Measurements from ENCODE around the gene DOC2B.
"Not testable (repeated sequence)": the region's sequence is repeated elsewhere in the genome, so short reads cannot be mapped to it uniquely, and the experiment has no call there.

Gene DOC2B

GRCh38 chr17:145671-146541 is 35.5 kb downstream of the DOC2B start:
- DNase-seq (ENCODE audit: low read depth, low spot score) = no peak

- no peak for DNase-seq (ENCODE audit: low read depth, low spot score)
These were observed 36.3 kb downstream of the DOC2B start for GRCh38 chr17:144936-145670.

- DNase-seq (ENCODE audit: low read depth, low spot score) = peak; percentile 90
These were observed 37.6 kb downstream of the DOC2B start for GRCh38 chr17:143785-144281.

- no peak for DNase-seq (ENCODE audit: low read depth, low spot score)
These were observed 38.3 kb downstream of the DOC2B start for GRCh38 chr17:142876-143784.

GRCh38 chr17:142102-142661 is 39.3 kb downstream of the DOC2B start:
- DNase-seq (ENCODE audit: low read depth, low spot score) = no peak

- DNase-seq (ENCODE audit: low read depth, low spot score) = not testable (repeated sequence)
These were observed 41.8 kb downstream of the DOC2B start for GRCh38 chr17:139401-140205.

- DNase-seq (ENCODE audit: low read depth, low spot score) = not testable (repeated sequence)
These were observed 44.2 kb downstream of the DOC2B start, which contains the start of gene SCGB1C2 for GRCh38 chr17:137166-137807. SCGB1C2 (plus strand) TSS chr17:137569; CDS start chr17:137591, 22 bp downstream.

GRCh38 chr17:136531-136930 is 44.9 kb downstream of the DOC2B start:
- DNase-seq (ENCODE audit: low read depth, low spot score) = not testable (repeated sequence)

- not testable (repeated sequence) for DNase-seq (ENCODE audit: low read depth, low spot score)
These were observed 45.6 kb downstream of the DOC2B start for GRCh38 chr17:135895-136294.

GRCh38 chr17:135022-135421 is 46.4 kb downstream of the DOC2B start:
- not testable (repeated sequence) for DNase-seq (ENCODE audit: low read depth, low spot score)

GRCh38 chr17:134332-134785 is 47.1 kb downstream of the DOC2B start:
- DNase-seq (ENCODE audit: low read depth, low spot score) = not testable (repeated sequence)

- DNase-seq (ENCODE audit: low read depth, low spot score) = peak; percentile 33
These were observed 47.5 kb downstream of the DOC2B start for GRCh38 chr17:133932-134331.

GRCh38 chr17:118339-118917 is 63.0 kb downstream of the DOC2B start:
- DNase-seq (ENCODE audit: low read depth, low spot score) = not testable (repeated sequence)

- DNase-seq (ENCODE audit: low read depth, low spot score) = not testable (repeated sequence)
These were observed 68.3 kb downstream of the DOC2B start for GRCh38 chr17:113111-113510.

Data from ELF-1 (cell line).